IMR-90 (cell line): Measurements from ENCODE around the gene PI16. TPM values are rescaled to one million over a fixed set of nuclear protein-coding genes. Genes with fewer than 3 reads are reported as not detected.

Experiments
- ATAC-seq: fragments of 200-7000 bp; cut with Tn5 transposase; 2 replicates; pipeline ENCODE4 v1.9.1; 2020; ENCODE audit warnings: low read depth, mild to moderate bottlenecking, moderate library complexity
- BruUV-seq: library from RNA; stranded (reverse); fragments of 400-500 nt; replicated peaks from 2 replicates; lab custom pipeline; 2021; lab: Mats Ljungman, UMichigan
- CTCF ChIA-PET: fragments of 300-600 bp; formaldehyde crosslinking; extraction: SDS; loops from one replicate; lab custom pipeline; 2021; ENCODE audit warnings: antibody characterized with exemption; lab: Yijun Ruan, JAX
- POLR2A ChIA-PET: fragments of 300-600 bp; sonication (Branson Sonifier 250); formaldehyde crosslinking; loops from one replicate; lab custom pipeline; 2022; ENCODE audit warnings: antibody characterized with exemption; ENCODE audit not compliant: unreplicated experiment; lab: Charles Lee
- DNase-seq: peaks from one replicate; pipeline ENCODE4 v3.0.0; 2013
- H2AFZ ChIP-seq: replicated peaks from 2 replicates; pipeline ENCODE3; 2013; ENCODE audit warnings: low read length, mild to moderate bottlenecking; ENCODE audit not compliant: poor library complexity
- H2AK5ac ChIP-seq: 2 replicates; pipeline ENCODE4 v1.6.1; 2013; ENCODE audit warnings: low read depth, low read length, inconsistent platforms
- H2AK9ac ChIP-seq: replicated peaks from 2 replicates; pipeline ENCODE3; 2013; ENCODE audit warnings: mild to moderate bottlenecking, low read depth, low read length, moderate library complexity; ENCODE audit not compliant: poor library complexity
- H2BK120ac ChIP-seq: 2 replicates; pipeline ENCODE4 v1.6.1; 2013; ENCODE audit warnings: low read depth, low read length, inconsistent platforms
- H2BK15ac ChIP-seq: 3 replicates; pipeline ENCODE4 v1.6.1; 2013; ENCODE audit warnings: low read depth, low read length, inconsistent platforms
- H2BK20ac ChIP-seq: 2 replicates; pipeline ENCODE4 v1.6.1; 2013; ENCODE audit warnings: low read depth, mild to moderate bottlenecking, inconsistent platforms, low read length, moderate library complexity
- H2BK5ac ChIP-seq: 2 replicates; pipeline ENCODE4 v1.6.1; 2013; ENCODE audit warnings: mild to moderate bottlenecking, low read depth, low read length, inconsistent platforms; ENCODE audit not compliant: poor library complexity, severe bottlenecking
- H3K14ac ChIP-seq: replicated peaks from 2 replicates; pipeline ENCODE4 v1.6.1; 2013; ENCODE audit warnings: low read depth, low read length, inconsistent platforms
- H3K18ac ChIP-seq: 2 replicates; pipeline ENCODE4 v1.6.1; 2013; ENCODE audit warnings: low read depth, low read length, control low read depth
- H3K23ac ChIP-seq: 2 replicates; pipeline ENCODE4 v1.6.1; 2013; ENCODE audit warnings: low read depth, low read length, inconsistent platforms
- H3K27ac ChIP-seq: 2 replicates; pipeline ENCODE4 v1.5.1; 2013; ENCODE audit warnings: mild to moderate bottlenecking, control low read depth, low read length; ENCODE audit not compliant: insufficient read depth
- H3K27me3 ChIP-seq: 2 replicates; pipeline ENCODE4 v1.6.1; 2013; ENCODE audit warnings: low read length; ENCODE audit not compliant: control insufficient read depth, insufficient read depth
- H3K36me3 ChIP-seq: 2 replicates; pipeline ENCODE4 v1.6.1; 2013; ENCODE audit warnings: low read length, mixed read lengths; ENCODE audit not compliant: control insufficient read depth, insufficient read depth
- H3K4ac ChIP-seq: 2 replicates; pipeline ENCODE4 v1.6.1; 2013; ENCODE audit warnings: low read depth, low read length, inconsistent platforms
- H3K4me1 ChIP-seq: 2 replicates; pipeline ENCODE4 v1.6.1; 2013; ENCODE audit warnings: low read length, mixed read lengths; ENCODE audit not compliant: control insufficient read depth, insufficient read depth
- H3K4me2 ChIP-seq: 2 replicates; pipeline ENCODE4 v1.6.1; 2013; ENCODE audit warnings: low read depth, mild to moderate bottlenecking, control low read depth, low read length, moderate library complexity
- H3K4me3 ChIP-seq: 2 replicates; pipeline ENCODE4 v1.5.1; 2013; ENCODE audit warnings: low read depth, mild to moderate bottlenecking, control low read depth, low read length, moderate library complexity; ENCODE audit not compliant: insufficient read depth
- H3K56ac ChIP-seq: 2 replicates; pipeline ENCODE4 v1.6.1; 2013; ENCODE audit warnings: low read length, inconsistent platforms; ENCODE audit not compliant: insufficient read depth; ENCODE audit errors: extremely low read depth
- H3K79me1 ChIP-seq, 2 experiments: 2 replicates each; pipeline ENCODE4 v1.6.1; 2013; ENCODE audit warnings: low read length in 2 of 2, inconsistent platforms in 1 of 2, low read depth in 1 of 2
- H3K9ac ChIP-seq: 2 replicates; pipeline ENCODE4 v1.6.1; 2013; ENCODE audit warnings: low read depth, low read length, control low read depth
- H3K9me1 ChIP-seq: 2 replicates; pipeline ENCODE4 v1.6.1; 2013; ENCODE audit warnings: low read length, inconsistent platforms; ENCODE audit not compliant: insufficient read depth
- H3K9me3 ChIP-seq: 2 replicates; pipeline ENCODE4 v1.6.1; 2013; ENCODE audit warnings: low read length; ENCODE audit not compliant: control insufficient read depth, insufficient read depth
- H4K20me1 ChIP-seq: 2 replicates; pipeline ENCODE4 v1.6.1; 2013; ENCODE audit warnings: low read length, inconsistent platforms; ENCODE audit not compliant: insufficient read depth
- H4K5ac ChIP-seq: 2 replicates; pipeline ENCODE4 v1.6.1; 2013; ENCODE audit warnings: mild to moderate bottlenecking, low read depth, low read length, control low read depth
- H4K8ac ChIP-seq, 2 experiments: 2 replicates each; pipeline ENCODE4 v1.6.1; 2013; ENCODE audit warnings: low read depth in 2 of 2, low read length in 2 of 2, control low read depth in 1 of 2, inconsistent platforms in 1 of 2
- H4K91ac ChIP-seq: 2 replicates; pipeline ENCODE4 v1.6.1; 2013; ENCODE audit warnings: low read depth, low read length, inconsistent platforms; ENCODE audit not compliant: insufficient read depth
- CEBPB ChIP-seq: IDR thresholded peaks from 2 replicates; pipeline ENCODE4 v1.6.1; 2012; ENCODE audit warnings: low read depth, low read length, improper control_type of control experiment
- ELK1 ChIP-seq: fragments of 150-350 bp; IDR thresholded peaks from 2 replicates; pipeline ENCODE4 v1.6.1; 2016; ENCODE audit warnings: low read depth, mild to moderate bottlenecking, low read length, moderate library complexity, borderline replicate concordance
- NFE2L2 ChIP-seq: fragments of 150-350 bp; IDR thresholded peaks from 2 replicates; pipeline ENCODE4 v1.6.1; 2016; ENCODE audit warnings: low read depth, mild to moderate bottlenecking, low read length
- RCOR1 ChIP-seq: IDR thresholded peaks from 2 replicates; pipeline ENCODE4 v1.6.1; 2012; ENCODE audit warnings: mild to moderate bottlenecking, low read length, improper control_type of control experiment; ENCODE audit not compliant: insufficient replicate concordance
- SMC3 ChIP-seq: fragments of 150-350 bp; IDR thresholded peaks from 2 replicates; pipeline ENCODE4 v1.6.1; 2016; ENCODE audit warnings: low read depth, mild to moderate bottlenecking, antibody characterized with exemption, low read length, moderate library complexity
- WGBS, 2 experiments: methylation state at CpG; one replicate each; pipeline versions ENCODE4 v1.1.5 to v1.1.7; 2013; ENCODE audit warnings: missing lambda C conversion rate in 2 of 2; ENCODE audit not compliant: insufficient read length in 1 of 2; ENCODE audit errors: extremely low coverage in 2 of 2; 5-methylcytosine and 5-hydroxymethylcytosine counted together
- dilution Hi-C: fragments of 300-500 bp; cut with HindIII; formaldehyde crosslinking; loops from one replicate; pipeline ENCODE4 v1.14.3; 2018; ENCODE audit warnings: low sequenced_read_pairs; ENCODE audit not compliant: unreplicated experiment
- in situ Hi-C: fragments of 300-500 bp; cut with MboI; formaldehyde crosslinking; loops from 3 replicates; pipeline ENCODE4 v1.14.3; 2019; ENCODE audit warnings: low sequenced_read_pairs, inconsistent platforms, mixed read lengths
- intact Hi-C: fragments of 100-400 bp; cut with micrococcal nuclease; formaldehyde crosslinking; loops from 2 replicates; pipeline ENCODE4 v1.10.0; 2022
- polyA plus RNA-seq, 3 experiments: library from polyadenylated mRNA; depleted of rRNA; stranded (reverse); fragments of >200 nt; gene quantifications; 2 replicates each; pipeline ENCODE4 v1.2.3, GENCODE V29; 2012; ENCODE audit warnings: low replicate concordance in 1 of 3
- total RNA-seq: library from RNA; depleted of rRNA; stranded (reverse); fragments of >200 nt; gene quantifications from 2 replicates; pipeline ENCODE4 v1.2.3, GENCODE V29; 2012

The PI16 gene
- total and polyA plus RNA-seq, 2 of the 4 experiments (the other 2 are of a cell fraction) = 0.21 TPM; not detected in 1

GRCh38 chr6:36976007-36976264 is 21.4 kb downstream of the PI16 start (continued):
- TF ChIP-seq RCOR1 (no peak), SMC3 (no peak)

GRCh38 chr6:36976509-36976908 is 22.0 kb downstream of the PI16 start:
- Histone ChIP-seq H3K4me1 (peaks cover 6% of the 10 kb centered on the region; the same call in 1 of the 2 replicates), H3K36me3 (peaks cover 79% of the 10 kb centered on the region), H3K27ac (no peak overlapping the region), H3K9me1 (peaks cover 4% of the 10 kb centered on the region; the same call in 1 of the 2 replicates), H2BK5ac (no peak overlapping the region), H3K9ac (no peak overlapping the region), H3K23ac (no peak overlapping the region), H4K91ac (no peak overlapping the region), H2AK5ac (no peak overlapping the region), H2AFZ (no peak overlapping the region), H3K14ac (no peak overlapping the region), H3K79me1 (peaks cover 61 to 77% of the 10 kb centered on the region in 2 experiments), H3K18ac (no peak overlapping the region), H2BK15ac (no peak overlapping the region), H3K4me3 (no peak overlapping the region), H4K5ac (no peak overlapping the region), H4K8ac (no peak overlapping the region), H3K4me2 (no peak overlapping the region), H3K56ac (no peak overlapping the region), H2BK20ac (no peak overlapping the region), H2AK9ac (no peak overlapping the region), H3K27me3 (no peaks in the 10 kb centered on the region), H4K20me1 (peaks cover 59% of the 10 kb centered on the region), H3K9me3 (no peaks in the 10 kb centered on the region), H3K4ac (no peak overlapping the region), H2BK120ac (no peak overlapping the region)
- DNase-seq (no peak), ATAC-seq (no peak)
- ChIA-PET CTCF (no interaction called here), POLR2A (no interaction called here)
- no CpG with 5 or more reads among the region's 7 CpGs for WGBS, 2 experiments
- dilution Hi-C loops = no loop called here
- no TSS peak for BruUV-seq
- intact Hi-C loops = no loop called here
- TF ChIP-seq CEBPB (no peak), NFE2L2 (no peak), ELK1 (no peak)
- in situ Hi-C loops = no loop called here
